T-cell (primary cell): Measurements from ENCODE around the gene ATG101. TPM values are rescaled to one million over a fixed set of nuclear protein-coding genes. Genes with fewer than 3 reads are reported as not detected.

ENCODE experiments used
- ATAC-seq, 4 experiments: fragments of 200-7000 bp in 3 of 4; fragments of 150-1000 bp in 1 of 4; cut with Tn5 transposase; replicated peaks in 1 of 4; 1 replicate in 3 of 4; 2 replicates in 1 of 4; pipeline ENCODE4 v1.10.0; 2021; ENCODE audit warnings: moderate library complexity in 3 of 4, mild to moderate bottlenecking in 2 of 4, moderate number of reproducible peaks in 1 of 4
- CTCF ChIA-PET, 2 donors: fragments of 300-600 bp; sonication (Branson Sonifier 250); formaldehyde crosslinking; loops; one replicate each; lab custom pipeline; 2022; ENCODE audit warnings: antibody characterized with exemption in 2 of 2; lab: Charles Lee
- POLR2A ChIA-PET, 2 donors: fragments of 300-600 bp; sonication (Branson Sonifier 250); formaldehyde crosslinking; loops; one replicate each; lab custom pipeline; 2022; ENCODE audit warnings: antibody characterized with exemption in 2 of 2; lab: Charles Lee
- DNase-seq, 35 experiments: peaks; one replicate each; pipeline versions ENCODE4 v3.0.0 to v3.0.0-alpha.2; 2013 to 2023
- H3K27ac ChIP-seq: one replicate; pipeline ENCODE4 v1.5.1; 2013; ENCODE audit warnings: low read length
- H3K27me3 ChIP-seq, 2 experiments: replicated peaks in 1 of 2; 1 replicate in 1 of 2; 2 replicates in 1 of 2; pipeline versions ENCODE4 v1.6.1 to v1.7.0; 2013; ENCODE audit warnings: low read length in 1 of 2, mixed read lengths in 1 of 2; ENCODE audit not compliant: control insufficient read depth in 2 of 2, insufficient read depth in 2 of 2; ENCODE audit errors: extremely low read depth in 1 of 2
- H3K36me3 ChIP-seq, 2 donors: 1 replicate in 1 of 2; 2 replicates in 1 of 2; pipeline versions ENCODE4 v1.6.1 to v1.7.0; 2013; ENCODE audit warnings: low read length in 1 of 2; ENCODE audit not compliant: control insufficient read depth in 2 of 2, insufficient read depth in 1 of 2; ENCODE audit errors: extremely low read depth in 1 of 2
- H3K4me1 ChIP-seq, 2 experiments: 1 replicate in 1 of 2; 2 replicates in 1 of 2; pipeline versions ENCODE4 v1.6.1 to v1.7.0; 2013; ENCODE audit warnings: low read length in 2 of 2, mixed read lengths in 1 of 2; ENCODE audit not compliant: insufficient read depth in 2 of 2, control insufficient read depth in 1 of 2; ENCODE audit errors: extremely low read depth in 1 of 2
- H3K4me3 ChIP-seq, 2 donors: 1 replicate in 1 of 2; 2 replicates in 1 of 2; pipeline versions ENCODE4 v1.5.1 to v1.7.0; 2013; ENCODE audit warnings: mild to moderate bottlenecking in 2 of 2, low read length in 1 of 2, moderate library complexity in 1 of 2; ENCODE audit not compliant: control insufficient read depth in 1 of 2; ENCODE audit errors: extremely low read depth in 1 of 2
- H3K9me3 ChIP-seq: 2 replicates; pipeline ENCODE4 v1.7.0; 2013
- H3K27ac Mint-ChIP-seq, 2 donors: one replicate each; pipeline ENCODE4 v1.8.0; 2020 to 2021; ENCODE audit warnings: mild to moderate bottlenecking in 2 of 2, mixed read lengths in 2 of 2
- H3K27me3 Mint-ChIP-seq, 2 donors: one replicate each; pipeline ENCODE4 v1.8.0; 2021 to 2022; ENCODE audit warnings: mixed read lengths in 2 of 2
- H3K36me3 Mint-ChIP-seq: one replicate; pipeline ENCODE4 v1.8.0; 2021; ENCODE audit warnings: mixed read lengths
- H3K4me1 Mint-ChIP-seq, 3 donors: one replicate each; pipeline ENCODE4 v1.8.0; 2020 to 2022; ENCODE audit warnings: mixed read lengths in 3 of 3, mild to moderate bottlenecking in 1 of 3
- H3K4me3 Mint-ChIP-seq, 3 donors: one replicate each; pipeline ENCODE4 v1.8.0; 2020 to 2022; ENCODE audit warnings: mild to moderate bottlenecking in 3 of 3, mixed read lengths in 3 of 3, moderate library complexity in 3 of 3
- H3K9me3 Mint-ChIP-seq, 3 donors: one replicate each; pipeline ENCODE4 v1.8.0; 2020 to 2022; ENCODE audit warnings: mixed read lengths in 3 of 3
- WGBS: methylation state at CpG from one replicate; pipeline ENCODE4 v1.1.5; 2013; ENCODE audit warnings: missing lambda C conversion rate; ENCODE audit not compliant: insufficient coverage; 5-methylcytosine and 5-hydroxymethylcytosine counted together
- total RNA-seq, 35 experiments: library from RNA in 6 of 35; stranded (reverse) in 6 of 35; fragments of 120-200 nt in 1 of 35; gene quantifications; one replicate each; pipeline versions ENCODE4 v1.2.1 to v1.2.4 and lab custom pipeline; 2013 to 2026

ATG101 gene
- total RNA-seq, 5 donors from 2014 or later (not counting 1 experiment from before 2014, with no cell fraction given), result 24.8 to 30.3 (median 25.9) TPM

DNA sequence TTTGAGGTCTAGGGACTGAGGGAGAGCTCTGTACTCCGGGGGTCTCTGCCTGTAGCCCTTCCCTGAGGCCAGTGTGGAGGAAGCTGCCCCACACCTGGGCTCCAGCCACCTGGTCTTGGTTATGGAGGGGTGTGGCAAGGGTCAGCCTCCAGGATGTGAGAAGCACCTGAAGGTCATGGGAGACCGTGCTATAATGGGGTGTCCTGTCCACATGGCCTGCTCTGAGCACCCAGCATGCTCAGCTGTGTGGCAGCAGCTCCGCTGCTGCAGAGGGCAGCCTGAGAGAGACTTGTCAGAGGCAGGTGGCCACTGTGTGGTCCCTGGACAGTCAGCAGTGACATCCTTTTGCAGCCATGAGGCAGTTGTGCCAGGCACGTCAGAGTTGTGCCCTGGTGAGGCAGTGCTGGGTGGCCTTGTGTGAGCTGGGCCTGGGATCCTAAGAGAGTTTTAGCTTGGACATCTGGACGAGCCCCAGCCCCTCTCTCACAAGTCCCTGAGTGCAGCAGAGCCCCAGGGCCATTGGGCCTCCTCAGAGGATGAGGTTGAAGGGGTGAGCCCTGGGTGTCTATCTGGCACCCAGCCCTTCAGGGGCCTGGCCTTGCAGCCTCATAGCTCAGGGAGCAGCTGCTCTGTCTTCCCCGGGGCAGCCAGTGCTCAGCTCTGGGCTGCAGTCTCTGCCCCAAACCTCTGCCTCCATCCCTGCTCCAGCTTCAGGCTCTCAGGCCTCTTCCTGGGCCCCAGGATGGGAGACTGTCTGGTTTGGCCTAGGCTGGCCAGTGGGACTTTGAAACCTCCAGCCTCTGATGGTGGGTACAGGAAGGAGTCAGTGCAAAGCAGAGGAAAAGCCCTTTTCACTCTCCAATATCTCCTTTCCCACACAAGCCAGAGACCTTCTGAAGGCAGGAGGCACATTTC, 7.4 kb upstream of the ATG101 start:
- Histone ChIP-seq H3K27me3 (peaks cover 0 to 21% of the 10 kb centered on the region in 2 experiments), H3K4me1 (no peaks in the 10 kb centered on the region), H3K4me3 (no peak overlapping the region), H3K27ac (no peak overlapping the region), H3K9me3 (no peaks in the 10 kb centered on the region), H3K36me3 (peaks cover 0 to 6% of the 10 kb centered on the region in 2 donors)
- H3K4me3 Mint-ChIP-seq, result no peak overlapping the region
- H3K27me3 Mint-ChIP-seq, result peaks cover 0 to 9% of the 10 kb centered on the region in 2 donors
- ATAC-seq (no peak), DNase-seq (no peak)
- POLR2A ChIA-PET, result no interaction called here
- no peak overlapping the region for H3K27ac Mint-ChIP-seq
- H3K36me3 Mint-ChIP-seq, result peaks cover 4% of the 10 kb centered on the region
- H3K4me1 Mint-ChIP-seq, result no peaks in the 10 kb centered on the region
- H3K9me3 Mint-ChIP-seq, result no peaks in the 10 kb centered on the region
- CTCF ChIA-PET, result interaction anchor here in 1 of 2 donors (0.6 kb wide), 1 partner anchor 37 kb away, joined by 3 read pairs; no protein-coding TSS in a partner anchor
- WGBS, result 83% methylated on average over 5 of the region's 6 CpGs

DNA sequence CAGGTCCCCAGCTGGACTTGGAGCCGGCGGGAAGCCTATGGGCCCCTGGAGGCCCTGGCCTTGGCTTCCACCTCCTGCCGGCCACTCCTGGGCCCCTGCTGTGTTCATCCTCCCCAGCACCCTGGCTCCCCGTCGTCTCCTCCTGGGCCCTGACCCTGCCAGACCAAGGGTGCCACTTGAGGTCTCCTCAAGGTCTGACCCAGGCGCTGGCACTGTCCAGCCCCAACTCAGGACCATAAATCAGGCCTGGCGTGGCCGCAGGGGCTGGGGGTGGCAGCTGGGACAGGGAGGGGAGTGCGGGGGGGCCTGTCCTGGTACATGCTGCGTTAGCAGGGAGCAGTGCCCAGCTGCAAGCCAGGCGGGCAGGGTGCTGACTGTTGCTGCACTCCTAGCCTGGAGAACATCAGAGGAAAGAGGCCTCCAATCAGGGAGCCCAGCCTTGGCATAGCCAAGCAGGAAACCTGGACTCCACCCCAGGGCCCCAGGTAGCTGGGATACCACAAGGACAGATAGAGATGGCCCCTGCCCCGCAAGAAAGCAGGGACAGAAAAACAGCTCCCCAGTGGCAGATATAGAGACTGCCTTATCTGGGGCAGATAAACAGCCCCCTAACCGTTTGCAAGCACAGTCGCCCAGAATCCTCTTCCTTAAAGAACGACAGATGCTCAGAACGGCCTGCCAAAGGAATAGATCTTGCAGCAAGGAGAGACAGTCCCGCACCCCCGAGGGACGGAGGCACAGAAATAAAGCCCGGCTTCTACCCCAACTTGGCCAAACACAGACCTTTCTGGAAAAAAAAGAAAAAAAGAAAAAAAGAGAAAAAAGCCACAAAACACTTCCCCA, 6.5 kb upstream of the ATG101 start:
- H3K36me3 Mint-ChIP-seq, result peaks cover under 1% of the 10 kb centered on the region
- no peak for ATAC-seq
- H3K27me3 Mint-ChIP-seq, result peaks cover 0 to 9% of the 10 kb centered on the region in 2 donors
- WGBS, result 90% methylated on average over 12 of the region's 20 CpGs
- no peaks in the 10 kb centered on the region for H3K4me1 Mint-ChIP-seq
- H3K27ac Mint-ChIP-seq, result no peak overlapping the region
- peaks cover 0 to 4% of the 10 kb centered on the region in 2 donors for H3K36me3 ChIP-seq
- ChIA-PET POLR2A (no interaction called here), CTCF (interaction anchor here in 1 of 2 donors (1.1 kb wide), 1 partner anchor 38 kb away, joined by 3 read pairs; no protein-coding TSS in a partner anchor)
- no peaks in the 10 kb centered on the region for H3K9me3 ChIP-seq
- DNase-seq, result no peak
- H3K4me1 ChIP-seq, result no peaks in the 10 kb centered on the region
- H3K4me3 ChIP-seq, result no peak overlapping the region
- no peak overlapping the region for H3K27ac ChIP-seq
- H3K9me3 Mint-ChIP-seq, result no peaks in the 10 kb centered on the region
- peaks cover 0 to 21% of the 10 kb centered on the region in 2 experiments for H3K27me3 ChIP-seq
- H3K4me3 Mint-ChIP-seq, result no peak overlapping the region

DNA sequence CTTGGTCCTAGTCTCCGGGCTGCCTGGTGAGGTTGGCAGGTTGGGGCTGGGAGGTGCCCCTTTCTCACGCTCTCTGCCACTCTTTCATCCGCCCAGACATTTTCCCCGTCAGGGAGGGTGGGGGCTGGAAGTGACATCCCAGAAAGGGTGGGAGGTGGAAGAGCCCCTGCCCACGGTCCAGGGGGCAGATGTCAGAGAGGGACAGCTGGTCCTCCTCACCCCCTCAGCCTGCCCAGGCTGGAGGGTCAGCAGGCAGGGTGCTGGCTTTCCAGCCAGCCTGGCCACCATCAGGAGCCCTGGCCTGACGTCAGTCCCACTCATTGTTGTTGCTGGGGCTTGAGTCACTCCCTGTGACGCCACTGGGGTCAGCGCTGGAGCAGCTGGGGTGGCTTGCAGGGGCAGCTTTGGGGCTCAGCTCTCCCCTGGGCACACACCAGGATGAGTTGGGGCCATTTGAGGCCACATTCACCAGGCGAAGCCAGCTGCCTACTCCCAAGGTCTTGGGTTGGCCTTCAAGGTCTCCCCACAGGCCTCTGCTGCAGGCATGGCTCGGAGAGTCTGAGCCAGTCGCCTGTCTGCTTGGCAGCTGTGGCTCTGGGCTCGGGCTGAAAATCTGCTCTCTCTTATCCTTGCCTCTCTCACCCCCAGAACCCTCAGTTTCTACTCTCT, 5.7 kb upstream of the ATG101 start:
- DNase-seq, result no peak
- POLR2A ChIA-PET, result no interaction called here
- H3K4me3 ChIP-seq, result no peak overlapping the region
- H3K27me3 ChIP-seq, result peaks cover 0 to 21% of the 10 kb centered on the region in 2 experiments
- H3K4me3 Mint-ChIP-seq, result no peak overlapping the region
- no peaks in the 10 kb centered on the region for H3K36me3 ChIP-seq
- peaks cover 0 to 9% of the 10 kb centered on the region in 2 donors for H3K27me3 Mint-ChIP-seq
- no peak overlapping the region for H3K27ac ChIP-seq
- no peaks in the 10 kb centered on the region for H3K36me3 Mint-ChIP-seq
- peaks cover under 1 to 3% of the 10 kb centered on the region in 2 experiments for H3K4me1 ChIP-seq
- 82% methylated on average over 7 of the region's 12 CpGs for WGBS
- peaks cover 1 to 3% (median 3%) of the 10 kb centered on the region in 3 donors for H3K4me1 Mint-ChIP-seq
- no peaks in the 10 kb centered on the region for H3K9me3 ChIP-seq
- H3K27ac Mint-ChIP-seq, result no peak overlapping the region
- CTCF ChIA-PET, result interaction anchor here (0.7 to 1.2 kb wide), 4 partner anchors 17 to 66 kb away, joined by 3 to 7 read pairs (median 5); no protein-coding TSS in a partner anchor
- no peaks in the 10 kb centered on the region for H3K9me3 Mint-ChIP-seq
- no peak for ATAC-seq

DNA sequence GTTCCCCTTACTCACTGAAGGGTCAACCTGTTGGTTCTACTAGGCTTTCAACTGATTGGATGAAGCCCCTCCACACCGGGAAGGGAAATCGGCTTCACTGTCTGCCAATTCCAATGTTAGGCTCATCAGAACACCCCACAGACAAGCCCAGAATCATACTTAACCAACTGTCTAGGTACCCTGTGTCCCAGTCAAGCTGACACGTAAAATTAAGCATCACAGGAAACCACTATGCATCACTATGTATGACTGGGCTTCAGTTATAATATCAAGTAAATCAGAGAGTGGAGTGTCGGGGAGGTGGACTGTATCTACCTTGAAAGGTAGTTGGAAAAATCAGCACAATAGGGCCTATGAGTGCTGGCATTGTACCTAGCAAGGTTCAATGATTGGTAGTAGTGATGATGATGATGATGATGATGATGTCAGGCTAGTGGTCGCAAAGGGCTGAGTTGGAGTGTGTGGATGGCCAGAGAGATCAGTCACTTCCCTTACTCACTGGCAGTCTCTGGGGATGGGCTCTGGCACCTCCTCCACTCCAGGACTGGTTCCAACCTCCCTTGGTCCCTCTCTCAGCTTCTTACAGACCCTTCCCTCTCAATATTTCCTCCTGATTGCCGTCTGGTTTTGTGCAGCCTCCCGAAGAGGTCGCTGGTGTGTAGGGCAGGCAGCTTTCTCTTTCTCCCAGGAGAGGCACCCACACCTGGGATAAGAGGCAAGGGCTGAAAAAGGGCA, 3.3 kb upstream of the ATG101 start:
- Histone ChIP-seq H3K27me3 (peaks cover 0 to 21% of the 10 kb centered on the region in 2 experiments), H3K9me3 (no peaks in the 10 kb centered on the region), H3K4me3 (no peak overlapping the region), H3K27ac (no peak overlapping the region), H3K36me3 (no peaks in the 10 kb centered on the region), H3K4me1 (peaks cover 13 to 22% of the 10 kb centered on the region in 2 experiments)
- ChIA-PET POLR2A (no interaction called here), CTCF (interaction anchor here (0.6 to 8.7 kb wide), 5 partner anchors 15 to 42 kb away, joined by 3 to 116 read pairs (median 4); partner anchors contain the start of gene NR4A1 (in 1 of the 2))
- Mint-ChIP-seq H3K36me3 (no peaks in the 10 kb centered on the region), H3K27ac (no peak overlapping the region), H3K4me1 (peaks cover 21 to 24% (median 23%) of the 10 kb centered on the region in 3 donors), H3K9me3 (no peaks in the 10 kb centered on the region), H3K27me3 (peaks cover 0 to 9% of the 10 kb centered on the region in 2 donors), H3K4me3 (no peak overlapping the region)
- no peak for DNase-seq
- no peak for ATAC-seq
- WGBS, result 61% methylated on average over 3 of the region's 8 CpGs

DNA sequence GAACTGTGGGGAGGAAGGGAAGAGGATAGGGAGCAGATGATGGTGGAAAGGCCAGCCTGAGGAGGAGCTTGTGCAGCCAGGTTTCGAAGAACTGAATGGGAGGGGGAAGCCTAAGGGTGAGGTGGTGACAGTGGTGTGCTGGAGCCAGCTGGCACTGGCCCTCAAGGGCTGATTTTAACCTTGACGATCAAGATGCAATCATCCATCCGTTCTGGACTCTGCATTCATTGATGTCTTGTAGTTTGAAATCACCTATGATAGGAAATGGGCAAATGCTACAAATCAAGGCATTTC, 2.8 kb upstream of the ATG101 start:
- no peak for ATAC-seq
- no peaks in the 10 kb centered on the region for H3K9me3 ChIP-seq
- no peak for DNase-seq
- H3K27ac ChIP-seq, result no peak overlapping the region
- Mint-ChIP-seq H3K4me1 (peaks cover 25 to 28% (median 26%) of the 10 kb centered on the region in 3 donors), H3K4me3 (no peak overlapping the region), H3K27ac (no peak overlapping the region), H3K9me3 (no peaks in the 10 kb centered on the region), H3K36me3 (no peaks in the 10 kb centered on the region), H3K27me3 (peaks cover 0 to 9% of the 10 kb centered on the region in 2 donors)
- H3K4me1 ChIP-seq, result peaks cover 13 to 23% of the 10 kb centered on the region in 2 experiments
- peaks cover 0 to 21% of the 10 kb centered on the region in 2 experiments for H3K27me3 ChIP-seq
- CTCF ChIA-PET, result interaction anchor here (0.6 to 8.7 kb wide), 5 partner anchors 15 to 42 kb away, joined by 3 to 116 read pairs (median 4); partner anchors contain the start of gene NR4A1 (in 1 of the 2)
- peaks cover 0 to under 1% of the 10 kb centered on the region in 2 donors for H3K36me3 ChIP-seq
- H3K4me3 ChIP-seq, result no peak overlapping the region
- POLR2A ChIA-PET, result interaction anchor here in 1 of 2 donors (0.7 kb wide), 1 partner anchor 10 kb away, joined by 5 read pairs; no protein-coding TSS in a partner anchor
- WGBS, result 100% methylated on average over 3 of the region's 3 CpGs
